Sigmoid colon (tissue), 7 donors: ENCODE results near the gene GJC3. TPM values are rescaled to one million over a fixed set of nuclear protein-coding genes. Genes with fewer than 3 reads are reported as not detected.
"Not testable (repeated sequence)": the region's sequence is repeated elsewhere in the genome, so short reads cannot be mapped to it uniquely, and the experiment has no call there.

ENCODE experiments used
- DNase-seq: peaks from one replicate; pipeline ENCODE4 v3.0.0-alpha.2; 2019
- H3K27ac ChIP-seq, 4 donors: fragments of 200-600 bp; sonication (generic); one replicate each; pipeline ENCODE4 v1.5.1; 2016 to 2019; ENCODE audit warnings: mild to moderate bottlenecking in 1 of 4
- H3K27me3 ChIP-seq, 3 donors: fragments of 200-600 bp; sonication (generic); one replicate each; pipeline ENCODE4 v1.5.1; 2019; ENCODE audit warnings: mild to moderate bottlenecking in 1 of 3
- H3K36me3 ChIP-seq, 4 donors: fragments of 200-600 bp; sonication (generic); one replicate each; pipeline ENCODE4 v1.5.1; 2016 to 2019
- H3K4me1 ChIP-seq, 4 donors: fragments of 200-600 bp; sonication (generic); one replicate each; pipeline ENCODE4 v1.5.1; 2017 to 2019
- H3K4me3 ChIP-seq, 4 donors: fragments of 200-600 bp; sonication (generic); one replicate each; pipeline ENCODE4 v1.5.1; 2017 to 2019; ENCODE audit warnings: mild to moderate bottlenecking in 2 of 4, moderate library complexity in 1 of 4
- H3K9me3 ChIP-seq, 4 donors: fragments of 200-600 bp in 3 of 4; sonication (generic) in 3 of 4; one replicate each; pipeline versions ENCODE4 v1.5.1 to v1.6.1; 2013 to 2019
- CTCF ChIP-seq, 4 experiments: fragments of 450-650 bp in 3 of 4; fragments of 200-600 bp in 1 of 4; IDR thresholded peaks; one replicate each; pipeline ENCODE4 v1.5.1; 2016 to 2019; ENCODE audit warnings: antibody characterized with exemption in 4 of 4, mild to moderate bottlenecking in 3 of 4, moderate library complexity in 2 of 4
- EP300 ChIP-seq, 4 donors: sonication (generic); formaldehyde crosslinking; IDR thresholded peaks; one replicate each; pipeline ENCODE4 v1.6.1; 2017; ENCODE audit warnings: antibody characterized with exemption in 4 of 4
- POLR2A ChIP-seq, 2 donors: fragments of 450-650 bp; IDR thresholded peaks; one replicate each; pipeline ENCODE4 v1.6.1; 2016; ENCODE audit warnings: antibody characterized with exemption in 2 of 2, mild to moderate bottlenecking in 2 of 2, moderate library complexity in 2 of 2
- POLR2AphosphoS5 ChIP-seq, 4 donors: sonication (generic); formaldehyde crosslinking; IDR thresholded peaks; one replicate each; pipeline ENCODE4 v1.6.1; 2017; ENCODE audit warnings: antibody characterized with exemption in 4 of 4
- WGBS, 2 donors: extraction: QIAGEN DNeasy Blood & Tissue Kit; methylation state at CpG; one replicate each; pipeline ENCODE4 v1.1.7; 2013; 5-methylcytosine and 5-hydroxymethylcytosine counted together
- intact Hi-C: fragments of 100-400 bp; cut with DNase I; formaldehyde crosslinking; loops from one replicate; pipeline ENCODE4 v1.15.1; 2023
- polyA plus RNA-seq, 3 donors: library from polyadenylated mRNA; stranded (reverse); fragments of 200-250 nt; gene quantifications; one replicate each; pipeline ENCODE4 v1.2.3, GENCODE V29; 2013
- total RNA-seq, 4 donors: library from RNA; depleted of rRNA; stranded (reverse); fragments of >200 nt; gene quantifications; one replicate each; pipeline ENCODE4 v1.1.0, GENCODE V29; 2016
- donor health status: healthy with polysubstance abuse.
- donor health status: Bipolar disorder and iron deficiency.
- donor health status: healthy.

Gene GJC3
- total and polyA plus RNA-seq, 7 donors: 0.31 to 0.95 (median 0.52) TPM; not detected in 3

- intact Hi-C loops: no loop called here
Measured at GRCh38 chr7:99953649-99954048, 24.2 kb upstream of the GJC3 start.

GRCh38 chr7:99952649-99953048, 23.2 kb upstream of the GJC3 start:
- H3K4me3 ChIP-seq, H3K27me3 ChIP-seq, H3K27ac ChIP-seq, H3K9me3 ChIP-seq, intact Hi-C loops, H3K4me1 ChIP-seq, DNase-seq, H3K36me3 ChIP-seq: not testable (repeated sequence)
- WGBS, 2 donors: 77 to 91% methylated on average over 4 of the region's 4 CpGs

More at GRCh38 chr7:99953649-99954048, 24.2 kb upstream of the GJC3 start:
- no peak for TF ChIP-seq POLR2AphosphoS5 (IDR thresholded peaks at IDR 0.05)
- 81 to 83% methylated on average over 3 of the region's 3 CpGs for WGBS, 2 donors
- Histone ChIP-seq H3K9me3 (no peaks in the 10 kb centered on the region), H3K4me3 (no peak overlapping the region), H3K27ac (no peak overlapping the region), H3K4me1 (no peaks in the 10 kb centered on the region), H3K27me3 (no peaks in the 10 kb centered on the region), H3K36me3 (no peaks in the 10 kb centered on the region)
- no peak for DNase-seq

GRCh38 chr7:99950819-99951218, 21.4 kb upstream of the GJC3 start:
- H3K4me1 ChIP-seq, H3K9me3 ChIP-seq, DNase-seq, H3K27me3 ChIP-seq, H3K36me3 ChIP-seq, intact Hi-C loops, H3K4me3 ChIP-seq, H3K27ac ChIP-seq: not testable (repeated sequence)
- 89 to 90% methylated on average over 6 of the region's 6 CpGs for WGBS, 2 donors

- H3K9me3 ChIP-seq: no peaks in the 10 kb centered on the region
- intact Hi-C loops: no loop called here
- no peak overlapping the region for H3K4me3 ChIP-seq
- no peaks in the 10 kb centered on the region for H3K36me3 ChIP-seq
- H3K27me3 ChIP-seq: no peaks in the 10 kb centered on the region
- 51 to 62% methylated on average over 3 of the region's 3 CpGs for WGBS, 2 donors
- DNase-seq: no peak
- no peaks in the 10 kb centered on the region for H3K4me1 ChIP-seq
- TF ChIP-seq EP300 (IDR thresholded peaks at IDR 0.05): no peak
- TF ChIP-seq POLR2A (IDR thresholded peaks at IDR 0.05): no peak
- no peak for TF ChIP-seq POLR2AphosphoS5 (IDR thresholded peaks at IDR 0.05)
- peak in 1 of 4 experiments; percentile 35 for TF ChIP-seq CTCF (IDR thresholded peaks at IDR 0.05)
- H3K27ac ChIP-seq: no peak overlapping the region
Measured at GRCh38 chr7:99949645-99950228, 20.3 kb upstream of the GJC3 start.

GRCh38 chr7:99947608-99948007, 18.2 kb upstream of the GJC3 start:
- intact Hi-C loops: no loop called here
- no peaks in the 10 kb centered on the region for H3K36me3 ChIP-seq
- WGBS, 2 donors: 80 to 94% methylated on average over 1 of the region's 1 CpG

GRCh38 chr7:99944497-99945070, 15.2 kb upstream of the GJC3 start:
- Histone ChIP-seq H3K4me1 (no peaks in the 10 kb centered on the region), H3K36me3 (no peaks in the 10 kb centered on the region), H3K27ac (no peak overlapping the region), H3K4me3 (no peak overlapping the region), H3K9me3 (no peaks in the 10 kb centered on the region), H3K27me3 (peaks cover 0 to 5% (median 0%) of the 10 kb centered on the region in 3 donors)
- DNase-seq: no peak
- 67 to 70% methylated on average over 4 of the region's 4 CpGs for WGBS, 2 donors
- no peak for TF ChIP-seq EP300 (IDR thresholded peaks at IDR 0.05)
- no peak for TF ChIP-seq POLR2AphosphoS5 (IDR thresholded peaks at IDR 0.05)
- TF ChIP-seq POLR2A (IDR thresholded peaks at IDR 0.05): no peak
- TF ChIP-seq CTCF (IDR thresholded peaks at IDR 0.05): no peak
- intact Hi-C loops: no loop called here

More at GRCh38 chr7:99947608-99948007, 18.2 kb upstream of the GJC3 start:
- no peak overlapping the region for H3K27ac ChIP-seq
- H3K9me3 ChIP-seq: no peaks in the 10 kb centered on the region
- no peak overlapping the region for H3K4me3 ChIP-seq
- no peaks in the 10 kb centered on the region for H3K4me1 ChIP-seq
- TF ChIP-seq POLR2A (IDR thresholded peaks at IDR 0.05) (no peak), POLR2AphosphoS5 (IDR thresholded peaks at IDR 0.05) (no peak), CTCF (IDR thresholded peaks at IDR 0.05) (no peak), EP300 (IDR thresholded peaks at IDR 0.05) (no peak)
- DNase-seq: no peak
- H3K27me3 ChIP-seq: no peaks in the 10 kb centered on the region
